GM21360 (cell line): ENCODE data around the gene HOXD10.

Source experiments
- ATAC-seq: cut with Tn5 transposase; IDR thresholded peaks from one replicate; pipeline ENCODE4 v1.9.1; 2021; ENCODE audit warnings: mild to moderate bottlenecking, moderate library complexity; ENCODE audit not compliant: unreplicated experiment

The HOXD10 gene

DNA sequence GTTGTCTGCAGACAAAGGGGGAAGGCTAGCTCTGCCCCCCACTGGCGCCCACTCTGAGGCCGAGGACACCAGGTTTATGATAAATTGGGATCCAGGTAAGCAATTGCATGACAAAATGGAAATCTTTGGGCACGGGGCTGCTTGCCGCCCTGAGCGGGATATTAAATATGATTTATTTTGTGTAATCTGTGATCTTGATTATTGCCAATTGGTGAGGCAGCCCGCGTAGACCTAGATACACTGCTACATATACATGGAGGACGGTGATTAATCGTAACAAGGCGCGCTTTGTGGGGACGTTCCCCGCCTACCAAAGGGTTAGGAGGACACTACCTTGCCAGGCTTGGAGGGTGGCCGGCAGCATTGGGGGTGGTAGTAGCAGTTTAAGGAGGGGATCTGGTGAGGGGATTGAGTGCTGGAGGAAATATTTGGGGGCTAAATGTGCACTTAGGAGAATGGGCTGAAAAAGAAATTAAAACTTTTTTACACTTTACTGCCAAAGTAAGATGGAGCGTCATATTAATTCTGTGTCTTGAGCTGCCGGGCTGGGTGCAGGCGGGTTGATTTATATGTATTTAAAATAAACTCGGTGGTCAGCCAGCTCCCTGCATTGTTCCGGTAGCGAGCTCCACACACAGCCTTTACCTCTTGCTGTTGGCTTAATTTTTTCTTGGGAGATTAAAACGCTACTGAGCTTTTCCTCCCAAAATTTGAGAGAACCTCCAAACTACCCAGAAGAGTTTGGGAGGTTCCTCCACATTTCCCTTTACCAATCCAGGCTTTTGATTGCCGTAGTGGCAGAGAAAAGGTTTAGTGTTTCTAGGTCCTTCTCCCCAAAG, 44.6 kb downstream of the HOXD10 start:
- no peak for ATAC-seq

DNA sequence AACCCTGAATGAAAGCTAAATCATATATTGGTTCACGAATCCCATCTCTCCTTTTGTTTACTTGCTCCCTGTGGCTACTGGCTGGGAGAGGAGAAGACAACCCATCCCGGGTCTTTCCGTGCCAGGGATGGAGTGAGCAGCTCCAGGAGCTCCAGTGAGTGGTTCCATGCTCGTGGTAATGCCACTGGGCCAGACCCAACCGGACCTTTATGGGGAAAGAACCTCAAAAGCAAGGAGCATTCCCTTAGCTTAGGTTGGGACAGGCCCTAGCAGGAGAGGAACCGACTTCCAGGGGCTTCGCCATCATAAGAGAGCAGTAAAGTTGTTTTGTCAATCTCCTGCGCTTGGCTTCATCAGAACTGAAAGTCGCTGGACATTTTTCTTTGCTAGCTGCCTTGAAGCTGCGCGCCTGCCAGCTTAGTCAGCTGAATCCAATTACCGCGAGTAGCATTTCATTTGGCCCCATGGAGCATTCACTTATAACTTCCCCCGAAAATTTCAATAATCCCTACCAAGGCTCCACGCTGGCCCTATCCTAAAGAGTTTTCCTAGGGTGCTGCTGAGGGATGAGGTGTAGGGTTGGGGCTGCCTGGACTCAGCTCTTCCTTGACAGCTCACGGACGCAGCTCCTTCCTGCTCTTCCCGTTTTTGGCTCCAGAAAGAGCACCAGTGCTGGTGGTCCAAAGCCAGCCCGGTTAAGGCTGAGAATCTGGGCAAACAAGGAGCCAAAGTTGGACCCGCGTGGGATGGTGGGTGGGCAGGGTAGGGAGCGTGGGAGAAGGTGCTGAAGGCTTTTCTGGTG, 45.4 kb downstream of the HOXD10 start:
- ATAC-seq, result no peak

DNA sequence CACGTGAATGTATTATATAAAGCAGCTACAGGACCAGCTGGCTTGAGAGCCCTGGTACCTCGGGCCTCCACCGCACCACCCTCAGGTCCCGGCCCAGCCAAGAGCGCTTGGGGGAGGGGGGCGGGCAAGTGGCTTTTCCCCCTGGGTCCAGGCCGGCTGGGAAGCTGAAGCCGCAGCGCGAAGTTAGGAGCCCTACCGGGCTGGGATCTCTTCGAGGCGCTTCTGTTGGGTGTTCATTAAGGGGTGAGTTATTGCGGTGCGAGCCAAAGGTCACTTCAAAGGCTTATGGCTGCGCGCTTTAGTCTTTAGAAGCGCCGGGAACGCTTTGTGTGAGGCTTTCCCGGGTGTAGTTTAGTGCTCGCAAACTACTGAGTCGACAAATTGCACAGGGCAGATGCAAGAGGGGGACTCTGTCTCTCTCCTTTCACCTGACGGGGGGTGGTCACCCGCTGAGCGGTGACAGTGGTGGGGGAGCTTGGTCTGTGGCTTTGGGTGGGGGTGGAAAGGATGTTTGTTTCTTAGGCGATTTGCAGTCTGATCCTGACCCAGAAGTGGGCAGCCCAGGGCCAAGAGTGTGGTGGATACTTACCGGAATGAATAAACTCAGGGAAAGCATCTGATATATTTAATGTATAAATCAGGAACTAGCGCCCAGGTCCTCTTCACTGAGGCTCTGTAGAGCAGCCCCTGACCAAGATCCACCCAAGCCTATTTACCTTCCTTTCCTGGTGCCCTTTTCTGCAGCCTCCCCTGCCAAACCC, 46.5 kb downstream of the HOXD10 start:
- ATAC-seq, result no peak

DNA sequence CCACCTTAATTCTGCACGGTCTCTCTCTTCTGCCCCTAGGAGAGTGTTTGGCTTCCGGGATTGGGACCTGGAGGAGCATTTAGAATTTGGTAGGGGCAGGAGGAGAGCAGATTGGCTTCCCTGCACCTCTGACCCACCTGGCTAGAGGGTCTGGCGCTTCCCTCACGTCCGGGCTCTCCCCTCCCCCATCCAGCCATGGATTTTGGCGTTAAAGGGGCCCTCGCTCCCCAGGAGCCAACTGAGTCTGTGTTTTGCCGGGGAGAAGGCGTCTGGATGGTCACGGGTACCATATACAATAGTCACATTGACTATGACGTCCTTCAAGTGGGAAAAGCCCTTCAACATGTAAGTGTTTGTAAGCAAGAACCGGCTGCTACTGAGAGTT, 47.1 kb downstream of the HOXD10 start:
- no peak for ATAC-seq

DNA sequence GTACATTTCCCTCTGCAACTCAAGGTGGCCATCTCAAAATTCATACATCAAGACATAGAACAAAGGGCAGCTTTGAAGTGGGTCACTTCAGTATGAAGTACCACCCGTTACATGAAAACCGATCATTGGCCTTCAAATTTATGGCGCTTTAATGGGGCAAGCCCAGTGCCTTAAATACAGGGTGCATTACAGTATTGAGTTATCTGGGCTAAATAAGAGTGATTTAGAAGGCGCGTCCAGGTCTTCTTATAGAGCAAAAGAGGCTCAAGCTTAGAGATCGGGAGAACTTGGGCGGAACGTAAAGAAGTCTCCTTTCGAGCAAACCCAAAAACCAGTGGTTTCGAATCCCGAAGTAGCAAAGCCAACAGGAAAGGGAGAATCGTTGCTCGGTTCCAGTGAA, 47.6 kb downstream of the HOXD10 start:
- no peak for ATAC-seq

DNA sequence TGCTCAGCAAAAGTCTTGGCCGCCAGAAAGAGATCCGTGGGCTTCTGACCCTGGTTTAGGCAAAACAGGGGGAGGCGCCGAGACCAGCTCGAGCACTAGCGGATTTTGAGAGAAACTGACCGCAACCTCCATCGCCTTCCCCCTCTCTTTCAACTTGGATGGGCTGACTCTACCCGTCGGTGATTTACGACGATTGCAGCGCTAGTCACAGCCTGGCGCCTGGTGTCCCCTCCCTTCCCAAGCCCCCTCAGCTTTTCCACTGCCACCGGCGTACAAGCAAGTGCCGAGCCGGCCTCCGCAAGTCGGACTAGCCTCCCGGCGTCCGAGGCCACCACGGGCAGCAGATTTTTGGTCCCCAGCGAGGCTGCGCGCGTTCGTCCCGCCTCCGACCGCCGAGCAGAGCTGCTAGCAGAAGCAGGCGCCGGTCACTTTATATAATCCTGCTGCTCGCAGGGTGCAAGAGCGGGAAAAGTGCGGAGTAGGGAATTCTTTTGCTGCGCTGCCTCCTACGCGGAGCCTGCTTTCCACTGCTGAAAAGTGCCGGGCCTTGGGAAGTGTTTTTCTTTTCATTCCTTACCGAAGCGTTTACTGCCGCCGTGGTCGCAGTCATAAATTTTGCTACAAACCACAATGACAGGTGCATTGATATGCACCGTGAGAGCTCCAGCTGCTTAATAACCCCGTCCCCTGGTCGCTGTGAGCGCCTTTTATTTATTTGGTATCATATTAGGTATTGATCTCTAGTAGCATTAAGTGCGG, 48.2 kb downstream of the HOXD10 start:
- no peak for ATAC-seq

DNA sequence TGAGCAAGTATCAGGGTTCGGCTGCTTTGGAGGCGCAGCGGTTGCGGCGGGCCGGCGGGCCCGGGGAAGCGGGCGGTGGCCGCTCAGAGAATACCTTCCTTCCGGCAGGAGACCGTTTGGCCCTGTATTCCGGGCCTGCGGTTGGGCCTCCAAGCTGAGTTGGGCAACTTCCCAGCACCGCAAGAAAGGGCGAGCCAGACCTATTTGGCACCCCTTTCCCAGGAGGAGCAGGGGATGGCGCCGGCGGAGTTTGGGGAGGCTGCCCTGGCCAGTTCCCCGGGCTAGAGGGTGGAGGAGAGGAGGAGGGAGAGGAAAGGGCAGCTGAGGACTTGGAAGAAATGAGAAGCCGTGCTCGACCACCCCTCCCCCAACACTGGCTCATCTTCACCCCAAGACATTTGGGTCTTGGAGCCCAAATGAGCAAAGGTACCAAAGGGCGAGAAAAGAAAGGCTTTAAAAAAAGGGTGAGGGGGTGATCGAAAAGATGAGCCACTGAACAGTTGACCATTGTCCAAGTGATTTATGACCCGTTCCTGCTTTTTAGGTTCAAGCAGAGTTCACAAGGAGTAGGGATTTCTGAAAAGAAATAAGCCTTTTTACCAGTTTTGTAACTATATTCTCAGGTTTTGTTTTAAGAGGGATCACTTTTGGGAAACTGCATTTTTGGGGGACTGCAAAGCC, 48.9 kb downstream of the HOXD10 start:
- ATAC-seq, result no peak

DNA sequence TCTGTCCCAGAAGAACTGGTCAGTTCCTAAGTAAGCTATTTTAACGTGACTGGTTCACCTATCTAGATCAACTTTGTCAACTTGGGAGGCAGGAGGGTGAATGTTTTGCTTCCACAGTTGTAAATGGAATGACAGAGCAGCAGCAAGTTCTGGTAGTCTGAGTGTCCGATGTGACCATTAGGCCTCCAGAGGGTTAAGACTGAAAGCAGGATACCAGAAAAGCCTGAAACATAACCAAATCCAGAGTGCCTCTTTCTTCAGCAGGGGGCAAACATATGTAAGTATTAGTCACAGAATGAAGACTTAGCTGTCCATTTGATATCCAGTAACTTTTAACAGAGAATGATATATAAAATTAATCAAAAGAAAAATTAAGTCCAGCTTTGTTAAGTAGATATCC, 49.7 kb downstream of the HOXD10 start:
- ATAC-seq, result no peak

DNA sequence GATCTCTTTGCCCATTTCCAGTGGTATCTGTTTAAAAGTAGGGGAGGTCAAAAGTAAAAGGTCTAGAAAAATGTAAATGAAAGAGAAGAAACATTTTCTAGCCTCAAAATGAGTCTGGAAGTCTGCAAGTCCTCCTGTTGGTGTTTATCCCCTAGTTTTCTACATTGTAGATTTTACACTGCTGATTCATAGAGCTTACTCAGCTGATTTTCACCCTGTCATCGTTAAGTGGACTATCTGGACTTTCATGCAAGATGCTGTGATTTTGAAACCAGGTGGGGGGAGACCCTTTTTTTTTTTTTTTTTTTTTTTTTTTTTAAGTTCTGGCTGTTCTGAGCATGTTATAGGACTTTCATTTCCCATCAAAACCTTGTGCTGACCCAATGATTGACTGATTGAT, 50.8 kb downstream of the HOXD10 start:
- no peak for ATAC-seq

DNA sequence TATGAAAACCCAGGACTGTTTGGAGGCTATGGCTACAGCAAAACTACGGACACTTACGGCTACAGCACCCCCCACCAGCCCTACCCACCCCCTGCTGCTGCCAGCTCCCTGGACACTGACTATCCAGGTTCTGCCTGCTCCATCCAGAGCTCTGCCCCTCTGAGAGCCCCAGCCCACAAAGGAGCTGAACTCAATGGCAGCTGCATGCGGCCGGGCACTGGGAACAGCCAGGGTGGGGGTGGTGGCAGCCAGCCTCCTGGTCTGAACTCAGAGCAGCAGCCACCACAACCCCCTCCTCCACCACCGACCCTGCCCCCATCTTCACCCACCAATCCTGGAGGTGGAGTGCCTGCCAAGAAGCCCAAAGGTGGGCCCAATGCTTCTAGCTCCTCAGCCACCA, 52.6 kb downstream of the HOXD10 start:
- no peak for ATAC-seq
